GM12892 (cell line): Measurements from ENCODE around the gene CACNA1C.

Experiments used
- DNase-seq: peaks from one replicate; pipeline ENCODE4 v3.0.0; 2011; ENCODE audit not compliant: insufficient read length
- FAIRE-seq: peaks from 2 replicates; lab custom pipeline; 2011; peaks lifted over from hg19 to GRCh38; lab: Jason Lieb, UNC
- POLR2A ChIP-seq: IDR thresholded peaks from 2 replicates; pipeline ENCODE4 v1.6.1; 2011; ENCODE audit warnings: low read depth, low read length, control low read depth
- POLR2AphosphoS5 ChIP-seq: IDR thresholded peaks from 2 replicates; pipeline ENCODE4 v1.6.1; 2011; ENCODE audit warnings: low read depth, low read length, control low read depth
- TAF1 ChIP-seq: IDR thresholded peaks from 2 replicates; pipeline ENCODE4 v1.6.1; 2011; ENCODE audit warnings: low read depth, mild to moderate bottlenecking, control low read depth, low read length, borderline replicate concordance

Gene CACNA1C

DNA sequence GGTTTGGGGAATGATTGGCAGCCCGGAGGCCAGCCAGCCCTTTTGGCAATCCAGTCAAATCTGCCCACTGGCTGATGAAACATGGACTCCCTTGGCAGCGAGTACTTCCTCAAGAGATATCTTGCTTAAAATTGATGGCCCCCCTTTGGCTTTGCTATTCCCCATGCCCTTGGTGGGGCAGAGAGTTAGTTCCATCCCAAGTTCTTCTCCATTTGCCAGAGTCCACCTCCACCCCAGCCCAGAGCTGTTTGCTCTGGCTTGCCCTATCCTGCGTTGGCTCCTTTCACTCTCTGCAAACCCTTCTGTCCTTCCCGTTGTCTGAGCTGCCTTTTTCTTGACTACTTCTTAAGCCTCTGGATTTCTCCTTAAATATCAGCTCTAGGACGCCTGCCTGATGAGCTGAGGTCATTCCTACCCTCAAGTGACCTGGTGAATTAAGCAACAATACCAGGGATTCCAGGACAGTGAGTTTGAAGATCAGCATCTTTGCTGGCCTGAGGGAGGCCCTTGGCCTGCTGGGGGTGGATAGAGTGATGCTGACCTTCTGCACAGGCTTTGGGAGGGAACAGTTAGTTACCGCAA lies 212.0 kb downstream of the CACNA1C start:
- no peak for TF ChIP-seq TAF1
- TF ChIP-seq POLR2A: no peak
- no peak for TF ChIP-seq POLR2AphosphoS5
- DNase-seq (no peak), FAIRE-seq (no peak)

DNA sequence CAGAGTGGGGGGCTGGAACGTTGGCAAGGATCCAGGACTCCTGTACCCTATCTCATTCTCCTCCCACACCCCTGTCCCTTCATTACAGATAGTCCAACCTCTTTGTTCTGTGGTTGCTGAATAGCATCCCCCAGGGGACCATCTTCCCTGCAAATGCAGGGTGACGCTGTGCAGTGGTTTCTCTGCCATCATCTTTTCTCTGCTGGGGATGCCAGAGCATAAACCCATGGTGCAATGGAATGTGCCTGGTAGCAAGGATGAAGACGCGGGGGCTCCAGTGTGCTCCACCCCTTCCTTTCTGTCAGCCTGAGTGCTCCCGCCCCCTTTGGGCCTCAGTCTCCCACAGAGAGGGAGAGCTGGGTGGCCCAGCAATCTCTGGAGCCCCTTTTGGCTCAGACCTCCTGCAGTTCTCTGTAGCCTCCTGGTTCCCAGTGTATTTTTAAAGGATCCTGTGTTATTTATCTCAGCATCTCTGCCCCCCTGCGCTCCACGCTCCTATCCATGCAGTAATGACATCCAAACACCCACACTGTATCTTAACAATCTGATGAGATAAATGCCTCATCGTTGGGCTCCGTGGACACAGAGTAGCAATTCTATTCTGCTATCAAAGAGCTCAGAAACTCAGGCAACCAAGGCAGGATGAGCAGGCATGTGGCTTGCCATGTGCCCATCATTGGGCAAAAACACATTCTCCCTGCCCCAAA lies 212.8 kb downstream of the CACNA1C start:
- FAIRE-seq: no peak

DNA sequence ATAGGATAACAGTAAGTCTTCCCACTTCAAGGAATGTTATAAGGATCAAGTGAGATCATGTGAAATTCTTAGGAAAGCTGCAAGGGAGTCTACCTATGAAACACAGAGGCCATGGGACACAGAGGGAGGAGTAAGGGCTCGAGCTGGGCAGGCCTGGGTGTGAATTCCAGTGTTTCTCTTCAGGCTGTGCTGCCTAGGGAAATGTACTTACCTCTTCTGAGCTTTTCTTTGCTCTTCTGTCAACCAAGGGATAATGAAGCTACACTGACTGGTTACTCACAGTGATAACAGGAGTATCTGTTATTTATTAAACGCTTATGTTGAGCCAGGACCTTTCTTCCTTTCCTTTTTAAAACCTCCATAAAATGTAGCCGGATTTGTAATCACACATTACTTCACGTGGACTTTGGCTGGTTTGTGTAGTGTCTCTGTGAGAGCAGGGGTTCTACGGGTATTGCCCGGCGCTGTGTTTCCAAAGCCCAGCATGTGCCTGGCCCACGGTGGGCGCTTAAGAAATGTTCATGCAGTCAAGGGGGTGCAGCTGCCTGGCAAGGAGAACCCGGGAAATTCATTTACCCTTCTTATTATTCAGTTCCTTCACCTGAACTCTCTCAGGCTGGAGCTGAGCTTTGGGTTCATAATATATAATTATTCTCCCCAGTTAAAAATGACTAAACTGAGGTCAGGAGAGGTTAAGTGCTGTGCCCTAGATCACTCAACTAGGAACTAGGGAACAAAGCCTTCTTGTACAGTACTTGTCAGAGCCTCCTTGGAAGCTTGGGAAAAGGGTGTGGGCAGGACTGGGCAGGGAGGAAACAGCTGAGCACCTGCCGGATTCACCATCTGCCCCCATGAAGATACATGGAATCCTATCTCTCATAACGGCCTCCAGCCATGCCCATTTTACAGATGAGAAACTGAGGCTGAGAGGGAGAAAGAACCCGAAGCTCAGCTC lies 214.2 kb downstream of the CACNA1C start:
- DNase-seq: no peak
- no peak for TF ChIP-seq POLR2AphosphoS5
- TF ChIP-seq TAF1: no peak
- no peak for TF ChIP-seq POLR2A
- no peak for FAIRE-seq

More for the DNA sequence above, 212.8 kb downstream of the CACNA1C start:
- DNase-seq: no peak
- TF ChIP-seq POLR2A (no peak), TAF1 (no peak), POLR2AphosphoS5 (no peak)

DNA sequence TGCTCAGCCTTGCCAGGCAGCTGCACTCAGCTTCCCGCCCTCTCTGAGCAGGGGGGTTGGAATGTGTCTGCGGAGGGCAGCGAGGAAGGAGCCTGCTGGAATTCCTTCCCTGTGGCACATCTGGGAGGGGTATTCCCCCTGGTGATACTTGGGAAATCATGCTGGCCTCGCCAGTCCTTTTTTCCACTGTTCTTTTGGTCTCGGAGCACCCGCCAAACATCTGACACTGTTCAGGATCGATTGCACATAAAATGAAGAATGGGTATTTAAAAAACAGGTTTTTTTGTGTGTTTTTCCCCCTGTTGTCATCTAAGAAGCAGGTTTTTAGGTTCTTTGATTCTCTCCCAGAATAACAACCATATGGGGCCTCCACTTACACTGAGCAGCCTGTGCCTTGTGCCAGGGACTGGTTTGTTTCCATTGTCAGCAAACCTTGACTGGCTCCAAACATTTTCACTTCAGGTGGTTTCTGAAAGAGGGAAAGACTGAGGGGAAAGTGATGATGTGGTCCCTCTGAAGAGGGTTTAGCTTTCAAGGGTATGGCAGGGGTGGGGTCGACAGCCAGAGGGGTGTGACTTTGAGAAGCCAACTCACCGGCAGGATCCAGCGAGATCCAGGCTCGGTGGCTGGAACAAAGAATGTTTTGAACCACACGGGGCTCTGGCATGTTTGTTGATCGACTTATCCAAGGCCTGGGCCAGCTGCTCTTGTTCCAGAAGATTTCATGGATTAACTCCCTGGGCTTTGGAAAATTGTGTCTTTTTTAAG lies 215.1 kb downstream of the CACNA1C start:
- DNase-seq (no peak), FAIRE-seq (no peak)
- TF ChIP-seq POLR2AphosphoS5 (no peak), TAF1 (no peak), POLR2A (no peak)

DNA sequence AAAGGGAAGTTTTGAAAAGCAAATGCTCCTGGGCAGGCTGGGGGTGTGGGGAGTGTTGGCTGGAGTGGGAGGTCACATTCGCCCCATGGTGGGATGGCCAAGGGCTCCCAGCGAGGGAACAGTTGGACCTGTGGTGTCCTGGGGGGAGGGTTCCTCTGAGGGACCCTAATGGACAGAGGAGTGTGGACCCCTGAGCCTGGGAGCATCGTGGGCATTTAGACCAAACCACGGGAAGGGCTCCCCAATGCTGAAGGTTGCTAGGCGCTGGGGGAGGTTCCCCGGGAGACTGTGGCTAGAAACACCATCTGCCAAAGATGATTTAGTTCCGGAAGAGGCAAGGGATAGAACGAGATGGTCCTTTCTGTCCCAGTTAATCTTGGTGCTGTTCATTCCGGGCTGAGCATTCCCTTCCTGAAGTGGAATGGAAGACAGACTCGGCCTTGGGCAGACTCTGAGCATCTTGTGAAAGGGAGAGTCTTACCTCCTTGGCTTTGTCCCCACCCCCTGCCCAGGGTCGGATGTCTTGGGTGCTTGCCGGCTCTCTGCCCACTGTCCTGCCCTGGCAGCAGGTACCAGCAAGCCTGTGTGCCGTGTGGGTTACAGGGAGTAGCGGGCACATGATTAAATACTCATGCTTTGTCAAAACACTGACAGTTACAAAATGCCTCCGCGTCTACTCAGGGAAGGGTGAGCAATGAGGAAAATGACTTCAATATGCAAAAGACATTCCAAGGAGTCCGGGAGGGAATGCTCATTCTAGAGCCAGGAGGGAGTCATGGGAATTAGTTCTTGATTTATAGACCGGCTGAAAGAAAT lies 215.9 kb downstream of the CACNA1C start:
- no peak for TF ChIP-seq POLR2A
- TF ChIP-seq TAF1: no peak
- TF ChIP-seq POLR2AphosphoS5: no peak
- DNase-seq (no peak), FAIRE-seq (no peak)

DNA sequence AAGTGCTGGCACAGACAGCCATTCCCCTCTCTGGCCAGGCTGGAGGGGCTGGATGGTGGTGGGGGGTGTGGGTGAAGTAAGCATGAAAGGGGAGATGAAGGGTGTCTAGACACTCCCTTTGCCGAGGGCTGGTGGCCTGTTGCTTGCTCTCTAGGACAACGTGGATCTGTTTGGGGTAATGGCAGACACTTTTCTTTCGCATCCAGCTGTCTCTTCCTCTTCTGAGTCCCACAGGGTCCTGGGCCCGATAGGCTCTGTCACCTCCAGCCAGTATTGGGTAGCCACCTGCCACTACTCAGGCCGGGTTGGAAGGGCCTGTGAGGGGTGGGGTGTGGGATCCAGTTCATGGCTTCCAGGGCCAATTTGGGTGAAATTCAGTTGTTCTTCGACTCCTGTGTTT lies 218.1 kb downstream of the CACNA1C start:
- TF ChIP-seq POLR2AphosphoS5 (no peak), POLR2A (no peak), TAF1 (no peak)
- no peak for FAIRE-seq
- no peak for DNase-seq

DNA sequence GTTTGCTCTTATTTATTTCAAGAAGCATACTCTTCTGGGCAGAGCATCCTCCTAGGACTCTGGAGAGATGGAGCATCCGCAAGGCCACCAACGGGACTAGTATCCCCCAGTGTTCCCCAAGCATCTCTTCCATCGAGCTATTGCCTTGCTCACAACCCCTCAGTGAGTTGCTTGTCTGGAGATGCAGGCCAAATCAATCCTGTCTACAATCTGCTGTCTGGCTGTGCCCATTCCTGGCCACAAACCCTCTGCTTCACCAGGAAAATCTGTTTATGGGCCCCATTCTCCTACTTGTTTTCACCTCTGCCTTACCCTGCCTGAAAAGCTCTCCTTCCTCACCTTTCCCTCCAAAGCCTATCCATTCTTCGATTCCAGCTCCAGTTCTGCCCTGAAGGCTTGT lies 219.2 kb downstream of the CACNA1C start:
- DNase-seq: no peak
- no peak for FAIRE-seq
- TF ChIP-seq TAF1 (no peak), POLR2A (no peak), POLR2AphosphoS5 (no peak)

DNA sequence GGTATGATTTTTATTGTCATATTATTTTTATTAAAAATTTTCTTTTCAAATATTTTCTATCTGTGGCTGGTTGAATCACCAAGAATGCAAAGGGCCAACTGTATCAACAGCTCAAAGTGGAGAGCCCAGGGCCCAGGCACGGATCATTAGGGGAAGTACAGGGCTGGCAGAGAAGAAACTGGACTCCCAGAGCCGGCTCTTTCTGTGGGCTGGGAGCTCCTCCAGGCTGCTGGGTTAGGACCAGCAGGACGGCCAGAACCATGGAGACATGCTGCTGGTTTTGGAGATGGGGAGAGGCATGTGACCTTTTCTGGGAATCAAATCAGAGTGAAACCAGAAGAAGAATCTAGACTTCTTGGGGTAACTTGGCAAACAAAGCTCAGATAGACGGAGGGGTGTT lies 220.5 kb downstream of the CACNA1C start:
- no peak for FAIRE-seq

DNA sequence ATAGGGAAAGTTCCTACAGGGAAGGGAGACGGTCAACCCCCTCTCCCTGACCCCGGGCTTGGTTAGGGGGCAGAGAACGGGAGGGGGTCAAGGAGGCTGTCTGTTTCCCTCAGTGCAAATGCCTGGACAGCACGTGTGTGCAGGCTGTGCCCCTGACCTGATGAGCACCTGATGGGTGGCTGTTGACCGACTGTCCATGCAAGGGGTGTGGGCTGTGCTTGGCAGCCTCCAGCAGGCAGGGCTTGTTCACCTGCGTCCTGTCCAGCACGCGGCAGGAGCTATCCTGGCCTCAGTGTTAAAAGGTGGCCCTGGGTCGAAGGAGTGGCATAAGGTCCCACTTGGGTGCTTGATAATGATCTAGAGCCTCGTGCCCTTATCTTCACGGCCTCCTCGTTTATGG lies 221.0 kb downstream of the CACNA1C start:
- no peak for FAIRE-seq
- TF ChIP-seq POLR2A (no peak), TAF1 (no peak), POLR2AphosphoS5 (no peak)
- DNase-seq: no peak

More for the DNA sequence above, 220.5 kb downstream of the CACNA1C start:
- no peak for DNase-seq
- TF ChIP-seq POLR2AphosphoS5: no peak
- no peak for TF ChIP-seq POLR2A
- no peak for TF ChIP-seq TAF1

DNA sequence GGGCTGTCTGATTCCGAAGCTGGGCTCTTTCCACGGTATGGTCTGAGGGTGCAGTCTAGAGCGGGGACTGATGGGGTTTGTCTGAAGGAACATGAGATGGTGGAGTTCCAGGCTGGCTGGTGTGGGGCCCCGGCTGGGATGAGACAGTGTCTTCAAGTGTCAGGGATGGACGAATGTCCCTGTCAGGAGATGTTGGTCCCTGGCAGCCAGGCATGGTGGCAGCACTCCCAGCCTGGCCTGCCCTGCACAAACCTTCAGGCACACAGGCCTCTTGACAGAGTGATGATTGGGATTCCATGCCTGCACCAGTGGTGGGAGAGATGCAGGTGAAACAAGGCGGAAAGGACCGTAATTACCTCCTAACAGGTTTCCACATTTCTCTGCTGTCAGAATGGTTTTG lies 221.9 kb downstream of the CACNA1C start:
- no peak for FAIRE-seq
- no peak for DNase-seq
- no peak for TF ChIP-seq POLR2A
- TF ChIP-seq TAF1: no peak
- TF ChIP-seq POLR2AphosphoS5: no peak

DNA sequence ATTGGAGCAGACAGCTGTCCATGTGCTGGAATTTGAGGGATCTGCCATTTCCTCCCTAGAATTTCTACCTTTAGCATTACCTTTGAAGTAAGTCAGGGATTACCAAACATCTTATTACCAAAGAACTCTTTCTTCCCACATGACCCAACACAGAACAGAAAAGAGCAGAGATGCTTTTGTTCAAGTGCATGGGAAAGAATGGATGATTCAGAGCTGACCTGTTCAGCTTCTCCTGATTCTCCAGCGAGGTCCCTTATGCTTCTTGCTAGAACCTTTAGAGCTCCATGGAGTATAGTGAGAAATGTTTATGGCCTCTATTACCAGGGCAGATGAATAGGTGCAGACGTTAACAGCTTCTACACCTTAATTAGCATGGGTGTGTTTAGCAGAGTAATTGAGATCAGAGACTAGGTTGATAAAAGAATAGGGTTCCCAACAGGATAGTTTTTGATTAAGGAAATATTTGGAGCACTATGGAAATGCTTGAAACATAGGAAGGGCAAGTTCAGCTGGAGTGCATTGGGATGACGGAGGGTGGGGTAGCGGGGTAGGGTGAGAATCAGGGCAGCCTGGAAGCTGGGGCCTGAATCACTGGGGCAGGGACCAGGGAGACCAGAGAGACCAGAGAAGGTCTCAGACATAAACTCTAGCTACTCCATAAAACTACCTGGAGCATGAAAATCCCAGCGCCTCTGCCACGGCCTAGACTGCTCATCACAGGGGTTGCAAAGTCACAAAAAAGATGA lies 223.7 kb downstream of the CACNA1C start:
- no peak for FAIRE-seq
- TF ChIP-seq POLR2AphosphoS5: no peak
- no peak for TF ChIP-seq POLR2A
- no peak for TF ChIP-seq TAF1
- DNase-seq: no peak
